Liver (tissue), 9 donors: ENCODE results near the gene PON3. TPM values are rescaled to one million over a fixed set of nuclear protein-coding genes. Genes with fewer than 3 reads are reported as not detected.

Experiments used
- DNase-seq: peaks from one replicate; pipeline ENCODE4 v3.0.0-alpha.2; 2017; ENCODE audit warnings: low spot score
- H3K27ac ChIP-seq, 2 donors: one replicate each; pipeline ENCODE4 v1.7.0; 2013; ENCODE audit warnings: inconsistent platforms in 2 of 2, low read length in 2 of 2, control low read depth in 1 of 2, low read depth in 1 of 2, mild to moderate bottlenecking in 1 of 2
- H3K27me3 ChIP-seq, 4 donors: one replicate each; pipeline versions ENCODE4 v1.6.1 to v1.7.0; 2013; ENCODE audit warnings: low read length in 3 of 4, inconsistent platforms in 1 of 4, mild to moderate bottlenecking in 1 of 4, moderate library complexity in 1 of 4; ENCODE audit not compliant: control insufficient read depth in 4 of 4, insufficient read depth in 4 of 4
- H3K36me3 ChIP-seq, 4 donors: one replicate each; pipeline versions ENCODE4 v1.6.1 to v1.7.0; 2013; ENCODE audit warnings: low read length in 3 of 4, mild to moderate bottlenecking in 3 of 4, low read depth in 1 of 4, moderate library complexity in 1 of 4; ENCODE audit not compliant: control insufficient read depth in 4 of 4, insufficient read depth in 3 of 4
- H3K4me1 ChIP-seq, 4 donors: one replicate each; pipeline versions ENCODE4 v1.6.1 to v1.7.0; 2013; ENCODE audit warnings: low read length in 3 of 4, mild to moderate bottlenecking in 3 of 4, moderate library complexity in 1 of 4; ENCODE audit not compliant: control insufficient read depth in 4 of 4, insufficient read depth in 4 of 4
- H3K4me3 ChIP-seq, 3 donors: one replicate each; pipeline versions ENCODE4 v1.6.1 to v1.7.0; 2013; ENCODE audit warnings: low read length in 3 of 3, control low read depth in 1 of 3, low read depth in 1 of 3, mild to moderate bottlenecking in 1 of 3
- H3K9ac ChIP-seq, 2 donors: one replicate each; pipeline ENCODE4 v1.7.0; 2013; ENCODE audit warnings: low read length in 2 of 2, mild to moderate bottlenecking in 2 of 2, moderate library complexity in 2 of 2, control low read depth in 1 of 2, low read depth in 1 of 2
- H3K9me3 ChIP-seq, 4 donors: one replicate each; pipeline versions ENCODE4 v1.6.1 to v1.7.0; 2013; ENCODE audit warnings: low read length in 3 of 4; ENCODE audit not compliant: control insufficient read depth in 4 of 4
- EGR1 ChIP-seq, 2 donors: IDR thresholded peaks; 2 replicates each; pipeline ENCODE4 v1.6.1; 2016 to 2018; ENCODE audit warnings: antibody characterized with exemption in 2 of 2, low read depth in 2 of 2
- FOXA1 ChIP-seq: IDR thresholded peaks from 2 replicates; pipeline ENCODE4 v1.6.1; 2016; ENCODE audit warnings: antibody characterized with exemption
- FOXA2 ChIP-seq: IDR thresholded peaks from 2 replicates; pipeline ENCODE4 v1.6.1; 2016; ENCODE audit warnings: antibody characterized with exemption
- GABPA ChIP-seq, 2 donors: IDR thresholded peaks in 1 of 2; conservative IDR thresholded peaks in 1 of 2; 2 replicates each; pipeline ENCODE4 v1.6.1; 2016; ENCODE audit warnings: antibody characterized with exemption in 2 of 2, mild to moderate bottlenecking in 1 of 2, moderate library complexity in 1 of 2
- HNF4G ChIP-seq: IDR thresholded peaks from 2 replicates; pipeline ENCODE4 v1.6.1; 2016; ENCODE audit warnings: antibody characterized with exemption
- JUND ChIP-seq, 2 donors: IDR thresholded peaks; 2 replicates each; pipeline ENCODE4 v1.6.1; 2016; ENCODE audit warnings: antibody characterized with exemption in 2 of 2
- RXRA ChIP-seq, 2 donors: IDR thresholded peaks; 2 replicates each; pipeline ENCODE4 v1.6.1; 2017 to 2018; ENCODE audit warnings: antibody characterized with exemption in 2 of 2, mild to moderate bottlenecking in 1 of 2
- SP1 ChIP-seq: IDR thresholded peaks from 2 replicates; pipeline ENCODE4 v1.6.1; 2018; ENCODE audit warnings: antibody characterized with exemption, mild to moderate bottlenecking
- TAF1 ChIP-seq: conservative IDR thresholded peaks from 2 replicates; pipeline ENCODE4 v1.6.1; 2016; ENCODE audit warnings: antibody characterized with exemption, mild to moderate bottlenecking
- WGBS: extraction: QIAGEN DNeasy Blood & Tissue Kit; methylation state at CpG from one replicate; pipeline ENCODE4 v1.1.7; 2013; 5-methylcytosine and 5-hydroxymethylcytosine counted together
- polyA plus RNA-seq, 2 donors: library from polyadenylated mRNA; stranded (reverse) in 1 of 2; unstranded in 1 of 2; fragments of 200-250 nt in 1 of 2; fragments of >200 nt in 1 of 2; fragmentation: Nextera tagmentation in 1 of 2; extraction: Ambion mirVana in 1 of 2; gene quantifications; one replicate each; pipeline versions ENCODE4 v1.2.1 to v1.2.3, GENCODE V29; 2013 to 2015
- total RNA-seq, 2 donors: library from RNA; depleted of rRNA; stranded (reverse); fragments of >200 nt; gene quantifications; one replicate each; pipeline ENCODE4 v1.2.3, GENCODE V29; 2014
- TF ChIP-seq, protein P1 (sequence below): IDR thresholded peaks from 2 replicates; pipeline ENCODE4 v1.6.1; 2016; ENCODE audit warnings: antibody characterized with exemption, mild to moderate bottlenecking
- TF ChIP-seq, protein P2 (sequence below): IDR thresholded peaks from 2 replicates; pipeline ENCODE4 v1.6.1; 2016; ENCODE audit warnings: antibody characterized with exemption
- TF ChIP-seq, protein P3 (sequence below): IDR thresholded peaks from 2 replicates; pipeline ENCODE4 v1.6.1; 2016; ENCODE audit warnings: antibody characterized with exemption
- donor health status: healthy.
- donor health status: healthy.
- donor health status: healthy.
- donor health status: healthy.
- donor health status: healthy.

PON3 gene
- total and polyA plus RNA-seq, 4 donors = 60.0 to 476 (median 247) TPM

DNA sequence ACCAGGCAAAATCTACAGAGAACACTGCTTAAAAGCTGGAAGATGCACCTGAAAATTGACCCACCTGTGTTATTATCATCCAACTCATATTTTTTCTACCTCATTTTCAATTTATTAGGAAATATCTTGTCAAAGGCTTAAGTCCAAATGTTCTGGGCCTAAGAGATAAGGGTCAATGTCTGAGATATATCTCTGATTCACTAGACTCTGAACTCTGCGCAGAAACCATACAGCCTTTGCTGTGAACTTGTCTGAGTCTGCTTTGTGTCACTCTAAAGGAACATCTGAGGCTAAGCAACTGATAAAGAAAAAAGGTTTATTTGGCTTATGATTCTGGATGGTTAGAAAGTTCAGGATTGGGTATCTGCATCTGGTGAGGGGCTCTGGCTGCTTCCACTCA, 75.5 kb downstream of the PON3 start (continued):
- TF ChIP-seq, protein P1, sequence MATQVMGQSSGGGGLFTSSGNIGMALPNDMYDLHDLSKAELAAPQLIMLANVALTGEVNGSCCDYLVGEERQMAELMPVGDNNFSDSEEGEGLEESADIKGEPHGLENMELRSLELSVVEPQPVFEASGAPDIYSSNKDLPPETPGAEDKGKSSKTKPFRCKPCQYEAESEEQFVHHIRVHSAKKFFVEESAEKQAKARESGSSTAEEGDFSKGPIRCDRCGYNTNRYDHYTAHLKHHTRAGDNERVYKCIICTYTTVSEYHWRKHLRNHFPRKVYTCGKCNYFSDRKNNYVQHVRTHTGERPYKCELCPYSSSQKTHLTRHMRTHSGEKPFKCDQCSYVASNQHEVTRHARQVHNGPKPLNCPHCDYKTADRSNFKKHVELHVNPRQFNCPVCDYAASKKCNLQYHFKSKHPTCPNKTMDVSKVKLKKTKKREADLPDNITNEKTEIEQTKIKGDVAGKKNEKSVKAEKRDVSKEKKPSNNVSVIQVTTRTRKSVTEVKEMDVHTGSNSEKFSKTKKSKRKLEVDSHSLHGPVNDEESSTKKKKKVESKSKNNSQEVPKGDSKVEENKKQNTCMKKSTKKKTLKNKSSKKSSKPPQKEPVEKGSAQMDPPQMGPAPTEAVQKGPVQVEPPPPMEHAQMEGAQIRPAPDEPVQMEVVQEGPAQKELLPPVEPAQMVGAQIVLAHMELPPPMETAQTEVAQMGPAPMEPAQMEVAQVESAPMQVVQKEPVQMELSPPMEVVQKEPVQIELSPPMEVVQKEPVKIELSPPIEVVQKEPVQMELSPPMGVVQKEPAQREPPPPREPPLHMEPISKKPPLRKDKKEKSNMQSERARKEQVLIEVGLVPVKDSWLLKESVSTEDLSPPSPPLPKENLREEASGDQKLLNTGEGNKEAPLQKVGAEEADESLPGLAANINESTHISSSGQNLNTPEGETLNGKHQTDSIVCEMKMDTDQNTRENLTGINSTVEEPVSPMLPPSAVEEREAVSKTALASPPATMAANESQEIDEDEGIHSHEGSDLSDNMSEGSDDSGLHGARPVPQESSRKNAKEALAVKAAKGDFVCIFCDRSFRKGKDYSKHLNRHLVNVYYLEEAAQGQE = no peak
- peak; percentile 71 for TF ChIP-seq HNF4G
- TF ChIP-seq FOXA2 = no peak
- TF ChIP-seq TAF1 = no peak
- TF ChIP-seq RXRA (IDR thresholded peaks at IDR 0.05) = peak; percentile 64 to 78
- TF ChIP-seq, protein P2, sequence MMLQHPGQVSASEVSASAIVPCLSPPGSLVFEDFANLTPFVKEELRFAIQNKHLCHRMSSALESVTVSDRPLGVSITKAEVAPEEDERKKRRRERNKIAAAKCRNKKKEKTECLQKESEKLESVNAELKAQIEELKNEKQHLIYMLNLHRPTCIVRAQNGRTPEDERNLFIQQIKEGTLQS = no peak
- peak; percentile 46 for TF ChIP-seq SP1
- TF ChIP-seq JUND (IDR thresholded peaks at IDR 0.05) = peak; percentile 23 to 68
- no peak for TF ChIP-seq EGR1 (IDR thresholded peaks at IDR 0.05; ENCODE audit: low read depth in 2 of 2)

DNA sequence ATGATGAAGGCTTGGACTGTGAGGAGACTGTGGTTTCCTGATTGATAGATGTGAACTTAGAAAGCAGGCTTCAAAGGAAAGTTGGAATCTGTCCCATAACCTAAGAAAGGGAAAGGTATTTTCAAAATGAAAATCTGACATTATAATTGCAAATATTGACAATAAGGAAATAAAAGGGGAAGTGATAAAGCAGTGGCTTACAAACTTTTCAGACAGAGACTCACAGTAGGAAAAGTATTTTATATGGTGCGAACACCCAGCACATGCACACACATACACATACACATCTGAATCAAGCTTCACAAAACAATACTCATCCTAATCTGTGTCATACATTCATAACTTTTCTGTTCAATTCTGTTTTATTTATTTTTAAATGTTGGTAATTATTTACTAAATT, 76.6 kb downstream of the PON3 start:
- Histone ChIP-seq H3K9ac (peak overlapping the region in 1 of 2 donors; percentile 24), H3K4me1 (peaks cover 2 to 54% (median 46%) of the 10 kb centered on the region in 4 donors), H3K4me3 (no peak overlapping the region), H3K27ac (peak overlapping the region; percentile 70 to 85), H3K36me3 (peaks cover 0 to 9% (median 3%) of the 10 kb centered on the region in 4 donors), H3K9me3 (no peaks in the 10 kb centered on the region), H3K27me3 (no peaks in the 10 kb centered on the region)
- TF ChIP-seq FOXA1 (no peak), RXRA (IDR thresholded peaks at IDR 0.05) (no peak), GABPA (IDR thresholded peaks at IDR 0.05 in 1 of 2, conservative IDR thresholded peaks at IDR 0.05 in 1 of 2) (no peak), FOXA2 (no peak), HNF4G (no peak)
- TF ChIP-seq, protein P3, sequence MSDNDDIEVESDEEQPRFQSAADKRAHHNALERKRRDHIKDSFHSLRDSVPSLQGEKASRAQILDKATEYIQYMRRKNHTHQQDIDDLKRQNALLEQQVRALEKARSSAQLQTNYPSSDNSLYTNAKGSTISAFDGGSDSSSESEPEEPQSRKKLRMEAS = no peak
- TF ChIP-seq, protein P1 = no peak
- TF ChIP-seq, protein P2 = no peak
- 95% methylated on average over 1 of the region's 1 CpG for WGBS
- DNase-seq = no peak
